H9 (cell line): ENCODE results near the gene KIF5C. TPM values are rescaled to one million over a fixed set of nuclear protein-coding genes. Genes with fewer than 3 reads are reported as not detected.

Experiments
- DNase-seq: peaks from one replicate; pipeline ENCODE4 v3.0.0-alpha.2; 2017
- H2AFZ ChIP-seq: one replicate; pipeline ENCODE4 v1.6.1; 2013; ENCODE audit warnings: mild to moderate bottlenecking, low read length, control low read depth, moderate library complexity
- H2AK5ac ChIP-seq: 2 replicates; pipeline ENCODE4 v1.6.1; 2013; ENCODE audit warnings: low read length, control low read depth, mixed read lengths; ENCODE audit not compliant: insufficient read length
- H2BK120ac ChIP-seq: one replicate; pipeline ENCODE4 v1.6.1; 2013; ENCODE audit warnings: low read depth, mild to moderate bottlenecking, low read length, control low read depth, inconsistent platforms; ENCODE audit not compliant: poor library complexity, severe bottlenecking
- H2BK12ac ChIP-seq: 2 replicates; pipeline ENCODE4 v1.6.1; 2013; ENCODE audit warnings: low read length, control low read depth, mixed read lengths, low read depth; ENCODE audit not compliant: insufficient read length
- H2BK15ac ChIP-seq: 2 replicates; pipeline ENCODE4 v1.6.1; 2013; ENCODE audit warnings: low read depth, low read length, control low read depth
- H2BK20ac ChIP-seq: one replicate; pipeline ENCODE4 v1.6.1; 2013; ENCODE audit warnings: low read depth, mild to moderate bottlenecking, low read length, control low read depth, inconsistent platforms; ENCODE audit not compliant: poor library complexity, severe bottlenecking
- H2BK5ac ChIP-seq: 2 replicates; pipeline ENCODE4 v1.6.1; 2013; ENCODE audit warnings: low read length, control low read depth, mixed read lengths; ENCODE audit not compliant: insufficient read length
- H3K14ac ChIP-seq: 2 replicates; pipeline ENCODE4 v1.6.1; 2013; ENCODE audit warnings: low read length, control low read depth; ENCODE audit not compliant: insufficient read depth
- H3K18ac ChIP-seq: 2 replicates; pipeline ENCODE4 v1.6.1; 2013; ENCODE audit warnings: low read depth, mild to moderate bottlenecking, mixed read lengths, low read length, control low read depth; ENCODE audit not compliant: insufficient read length
- H3K23ac ChIP-seq: 2 replicates; pipeline ENCODE4 v1.6.1; 2013; ENCODE audit warnings: low read length, control low read depth, mixed read lengths, low read depth; ENCODE audit not compliant: insufficient read length
- H3K23me2 ChIP-seq: 2 replicates; pipeline ENCODE4 v1.6.1; 2013; ENCODE audit warnings: low read depth, mild to moderate bottlenecking, mixed read lengths, low read length, control low read depth; ENCODE audit not compliant: insufficient read length, poor library complexity, severe bottlenecking
- H3K27ac ChIP-seq: 2 replicates; pipeline ENCODE4 v1.5.1; 2013; ENCODE audit warnings: low read length, control low read depth, mixed read lengths, low read depth; ENCODE audit not compliant: insufficient read length
- H3K27me3 ChIP-seq: 2 replicates; pipeline ENCODE4 v1.6.1; 2013; ENCODE audit warnings: low read length, control low read depth, inconsistent platforms; ENCODE audit not compliant: insufficient read depth
- H3K4ac ChIP-seq: 2 replicates; pipeline ENCODE4 v1.6.1; 2013; ENCODE audit warnings: low read depth, mild to moderate bottlenecking, control low read depth, inconsistent platforms, low read length, moderate library complexity
- H3K4me1 ChIP-seq: 2 replicates; pipeline ENCODE4 v1.6.1; 2013; ENCODE audit warnings: low read length, control low read depth, inconsistent platforms; ENCODE audit not compliant: insufficient read depth
- H3K4me2 ChIP-seq: 2 replicates; pipeline ENCODE4 v1.6.1; 2013; ENCODE audit warnings: low read length, control low read depth, mixed read lengths; ENCODE audit not compliant: insufficient read length, insufficient read depth
- H3K56ac ChIP-seq: 2 replicates; pipeline ENCODE4 v1.6.1; 2013; ENCODE audit warnings: low read depth, mild to moderate bottlenecking, mixed read lengths, low read length, control low read depth; ENCODE audit not compliant: insufficient read length
- H3K79me1 ChIP-seq: 2 replicates; pipeline ENCODE4 v1.6.1; 2013; ENCODE audit warnings: low read depth, mild to moderate bottlenecking, moderate library complexity, low read length, control low read depth, inconsistent platforms; ENCODE audit not compliant: insufficient read depth, poor library complexity, severe bottlenecking
- H3K79me2 ChIP-seq: 2 replicates; pipeline ENCODE4 v1.6.1; 2013; ENCODE audit warnings: low read length, control low read depth, inconsistent platforms; ENCODE audit not compliant: insufficient read depth
- H3K9ac ChIP-seq: 2 replicates; pipeline ENCODE4 v1.6.1; 2013; ENCODE audit warnings: low read length, control low read depth, mixed read lengths; ENCODE audit not compliant: insufficient read length; ENCODE audit errors: extremely low read depth
- H3K9me3 ChIP-seq: one replicate; pipeline ENCODE4 v1.6.1; 2013; ENCODE audit warnings: low read depth, low read length, inconsistent platforms; ENCODE audit not compliant: control insufficient read depth
- H3T11ph ChIP-seq: one replicate; pipeline ENCODE4 v1.6.1; 2013; ENCODE audit warnings: mild to moderate bottlenecking, low read length, control low read depth, inconsistent platforms
- H4K20me1 ChIP-seq: one replicate; pipeline ENCODE4 v1.6.1; 2013; ENCODE audit not compliant: control insufficient read depth, insufficient read length, insufficient read depth
- H4K5ac ChIP-seq: 2 replicates; pipeline ENCODE4 v1.6.1; 2013; ENCODE audit warnings: low read depth, mild to moderate bottlenecking, mixed read lengths, low read length, control low read depth; ENCODE audit not compliant: insufficient read length
- H4K8ac ChIP-seq: replicated peaks from 2 replicates; pipeline ENCODE4 v1.6.1; 2013; ENCODE audit warnings: low read length, control low read depth, mixed read lengths, low read depth; ENCODE audit not compliant: insufficient read length
- H4K91ac ChIP-seq: 2 replicates; pipeline ENCODE4 v1.6.1; 2013; ENCODE audit warnings: low read depth, mild to moderate bottlenecking, moderate library complexity, mixed read lengths, low read length, control low read depth; ENCODE audit not compliant: insufficient read length
- H3K27ac Mint-ChIP-seq, 3 experiments: 2 replicates in 2 of 3; 3 replicates in 1 of 3; pipeline ENCODE4 v1.8.0; 2020 to 2021; ENCODE audit warnings: mixed read lengths in 3 of 3, mild to moderate bottlenecking in 1 of 3, moderate library complexity in 1 of 3
- H3K27me3 Mint-ChIP-seq: 2 replicates; pipeline ENCODE4 v1.8.0; 2021; ENCODE audit warnings: low read depth, mild to moderate bottlenecking, moderate library complexity, mixed read lengths
- H3K36me3 Mint-ChIP-seq, 3 experiments: 2 replicates in 2 of 3; 3 replicates in 1 of 3; pipeline ENCODE4 v1.8.0; 2020 to 2021; ENCODE audit warnings: low read depth in 3 of 3, mixed read lengths in 3 of 3; ENCODE audit not compliant: insufficient read depth in 1 of 3
- H3K4me1 Mint-ChIP-seq, 2 experiments: 2 replicates each; pipeline ENCODE4 v1.8.0; 2020; ENCODE audit warnings: mixed read lengths in 2 of 2
- H3K4me3 Mint-ChIP-seq, 2 experiments: 2 replicates in 1 of 2; 3 replicates in 1 of 2; pipeline ENCODE4 v1.8.0; 2020 to 2021; ENCODE audit warnings: mild to moderate bottlenecking in 2 of 2, mixed read lengths in 2 of 2, moderate library complexity in 1 of 2
- H3K9me3 Mint-ChIP-seq, 2 experiments: 2 replicates in 1 of 2; 3 replicates in 1 of 2; pipeline ENCODE4 v1.8.0; 2020; ENCODE audit warnings: mild to moderate bottlenecking in 2 of 2, mixed read lengths in 2 of 2, moderate library complexity in 1 of 2
- CTCF ChIP-seq: fragments of 200-600 bp; sonication (generic); conservative IDR thresholded peaks from 3 replicates; pipeline ENCODE4 v1.8.0; 2021; ENCODE audit warnings: antibody characterized with exemption, mild to moderate bottlenecking
- WGBS: extraction: QIAGEN DNeasy Blood & Tissue Kit; methylation state at CpG from one replicate; pipeline ENCODE4 v1.1.7; 2013; ENCODE audit warnings: missing lambda C conversion rate, low lambda C conversion rate, mixed read lengths; ENCODE audit not compliant: insufficient read length; ENCODE audit errors: extremely low coverage; 5-methylcytosine and 5-hydroxymethylcytosine counted together
- total RNA-seq: library from RNA; stranded (reverse); gene quantifications from 2 replicates; pipeline ENCODE4 v1.2.1, GENCODE V29; 2021

The KIF5C gene
- total RNA-seq, 1 experiment from 2014 or later, result 52.9 TPM

- Histone ChIP-seq H2AK5ac (no peak overlapping the region), H3K9me3 (no peaks in the 10 kb centered on the region), H2BK20ac (no peak overlapping the region), H3K23me2 (no peaks in the 10 kb centered on the region), H3K79me2 (no peaks in the 10 kb centered on the region), H3K4ac (no peak overlapping the region), H2AFZ (no peak overlapping the region), H3K9ac (no peak overlapping the region), H2BK120ac (no peak overlapping the region), H3K56ac (no peak overlapping the region), H3K4me1 (no peaks in the 10 kb centered on the region), H3T11ph (no peak overlapping the region), H2BK12ac (no peak overlapping the region), H3K23ac (no peak overlapping the region), H3K4me2 (no peak overlapping the region), H3K27ac (no peak overlapping the region), H3K18ac (no peak overlapping the region), H2BK5ac (no peak overlapping the region), H3K79me1 (no peaks in the 10 kb centered on the region), H3K14ac (no peak overlapping the region), H4K8ac (no peak overlapping the region), H4K20me1 (no peaks in the 10 kb centered on the region), H4K91ac (no peak overlapping the region), H4K5ac (no peak overlapping the region), H3K27me3 (no peaks in the 10 kb centered on the region), H2BK15ac (no peak overlapping the region)
- Mint-ChIP-seq H3K27me3 (no peaks in the 10 kb centered on the region), H3K4me3 (no peak overlapping the region), H3K27ac (no peak overlapping the region), H3K4me1 (peaks cover 0 to 3% of the 10 kb centered on the region in 2 experiments; a peak in 1 of 4 replicates), H3K36me3 (peaks cover 30 to 61% (median 51%) of the 10 kb centered on the region in 3 experiments), H3K9me3 (no peaks in the 10 kb centered on the region)
- no peak for TF ChIP-seq CTCF
- DNase-seq, result no peak
- no CpG with 5 or more reads among the region's 3 CpGs for WGBS
These were observed 85.5 kb downstream of the KIF5C start for GRCh38 chr2:148960483-148960882.
